ENCODE measurements around the gene PRR9.

PRR9 gene

GRCh38 chr1:153253076-153253475, 35.7 kb downstream of the PRR9 start (continued):
- no peak for TF ChIP-seq ZNF600 (tag by site-specific recombination; IDR thresholded peaks at IDR 0.05)
- TF ChIP-seq ZNF513 (tag by site-specific recombination; IDR thresholded peaks at IDR 0.05): no peak

DNA sequence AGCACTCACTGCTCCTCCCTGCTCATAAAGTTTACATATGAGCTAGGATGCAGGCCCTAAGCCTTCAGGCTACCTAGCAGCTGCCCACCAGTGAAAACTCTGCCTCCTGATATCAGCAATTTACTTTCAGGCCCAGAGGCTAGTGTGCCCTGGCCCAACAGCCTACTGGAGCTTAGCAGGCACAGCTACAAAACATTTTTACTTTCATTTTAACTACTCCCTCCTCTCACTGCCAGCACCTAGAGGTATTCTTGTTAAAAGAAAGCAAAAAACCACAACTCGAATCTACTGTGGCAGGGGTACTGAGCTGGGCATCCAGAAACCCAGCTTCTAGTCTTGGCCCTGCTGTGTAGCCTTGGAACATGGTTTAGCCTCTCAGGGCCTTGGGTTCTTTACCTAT, 36.3 kb downstream of the PRR9 start:
- no peak for TF ChIP-seq ZNF677 (tag by site-specific recombination; IDR thresholded peaks at IDR 0.05)
- TF ChIP-seq ZNF473 (tag by site-specific recombination; IDR thresholded peaks at IDR 0.05): no peak
- TF ChIP-seq ZNF341 (tag by site-specific recombination; IDR thresholded peaks at IDR 0.05; ENCODE audit: low read depth): no peak
- TF ChIP-seq ZBTB26 (tag by site-specific recombination; optimal IDR thresholded peaks at IDR 0.05): no peak
- TF ChIP-seq, protein P1, sequence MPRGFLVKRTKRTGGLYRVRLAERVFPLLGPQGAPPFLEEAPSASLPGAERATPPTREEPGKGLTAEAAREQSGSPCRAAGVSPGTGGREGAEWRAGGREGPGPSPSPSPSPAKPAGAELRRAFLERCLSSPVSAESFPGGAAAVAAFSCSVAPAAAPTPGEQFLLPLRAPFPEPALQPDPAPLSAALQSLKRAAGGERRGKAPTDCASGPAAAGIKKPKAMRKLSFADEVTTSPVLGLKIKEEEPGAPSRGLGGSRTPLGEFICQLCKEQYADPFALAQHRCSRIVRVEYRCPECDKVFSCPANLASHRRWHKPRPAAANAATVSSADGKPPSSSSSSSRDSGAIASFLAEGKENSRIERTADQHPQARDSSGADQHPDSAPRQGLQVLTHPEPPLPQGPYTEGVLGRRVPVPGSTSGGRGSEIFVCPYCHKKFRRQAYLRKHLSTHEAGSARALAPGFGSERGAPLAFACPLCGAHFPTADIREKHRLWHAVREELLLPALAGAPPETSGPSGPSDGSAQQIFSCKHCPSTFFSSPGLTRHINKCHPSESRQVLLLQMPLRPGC (tag by site-specific recombination; IDR thresholded peaks at IDR 0.05): no peak
- TF ChIP-seq, protein P2, sequence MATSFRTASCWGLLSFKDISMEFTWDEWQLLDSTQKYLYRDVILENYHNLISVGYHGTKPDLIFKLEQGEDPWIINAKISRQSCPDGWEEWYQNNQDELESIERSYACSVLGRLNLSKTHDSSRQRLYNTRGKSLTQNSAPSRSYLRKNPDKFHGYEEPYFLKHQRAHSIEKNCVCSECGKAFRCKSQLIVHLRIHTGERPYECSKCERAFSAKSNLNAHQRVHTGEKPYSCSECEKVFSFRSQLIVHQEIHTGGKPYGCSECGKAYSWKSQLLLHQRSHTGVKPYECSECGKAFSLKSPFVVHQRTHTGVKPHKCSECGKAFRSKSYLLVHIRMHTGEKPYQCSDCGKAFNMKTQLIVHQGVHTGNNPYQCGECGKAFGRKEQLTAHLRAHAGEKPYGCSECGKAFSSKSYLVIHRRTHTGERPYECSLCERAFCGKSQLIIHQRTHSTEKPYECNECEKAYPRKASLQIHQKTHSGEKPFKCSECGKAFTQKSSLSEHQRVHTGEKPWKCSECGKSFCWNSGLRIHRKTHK (tag by site-specific recombination; IDR thresholded peaks at IDR 0.05): no peak
- no peak for TF ChIP-seq ZNF501 (tag by site-specific recombination; IDR thresholded peaks at IDR 0.05)
- no peak for TF ChIP-seq PRDM1 (tag by site-specific recombination; IDR thresholded peaks at IDR 0.05)
- TF ChIP-seq, protein P3, sequence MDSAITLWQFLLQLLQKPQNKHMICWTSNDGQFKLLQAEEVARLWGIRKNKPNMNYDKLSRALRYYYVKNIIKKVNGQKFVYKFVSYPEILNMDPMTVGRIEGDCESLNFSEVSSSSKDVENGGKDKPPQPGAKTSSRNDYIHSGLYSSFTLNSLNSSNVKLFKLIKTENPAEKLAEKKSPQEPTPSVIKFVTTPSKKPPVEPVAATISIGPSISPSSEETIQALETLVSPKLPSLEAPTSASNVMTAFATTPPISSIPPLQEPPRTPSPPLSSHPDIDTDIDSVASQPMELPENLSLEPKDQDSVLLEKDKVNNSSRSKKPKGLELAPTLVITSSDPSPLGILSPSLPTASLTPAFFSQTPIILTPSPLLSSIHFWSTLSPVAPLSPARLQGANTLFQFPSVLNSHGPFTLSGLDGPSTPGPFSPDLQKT (IDR thresholded peaks at IDR 0.05; ENCODE audit: borderline replicate concordance, low read depth, low read length): no peak
- TF ChIP-seq ZNF664 (tag by site-specific recombination; IDR thresholded peaks at IDR 0.05): no peak
- TF ChIP-seq RBAK (tag by site-specific recombination; IDR thresholded peaks at IDR 0.05): no peak
- TF ChIP-seq ZBTB6 (tag by site-specific recombination; IDR thresholded peaks at IDR 0.05): no peak
- no peak for TF ChIP-seq OVOL3 (tag by site-specific recombination; IDR thresholded peaks at IDR 0.05)
- Histone ChIP-seq H3K9me3 (ENCODE audit: control insufficient read depth, insufficient read depth, low read depth, low read length) (no peaks in the 10 kb centered on the region), H3K36me3 (ENCODE audit: control insufficient read depth in 2 of 2, insufficient read depth in 1 of 2, low read length in 2 of 2) (no peaks in the 10 kb centered on the region), H3K4me3 (ENCODE audit: low read depth, low read length) (no peak overlapping the region), H3K27ac (ENCODE audit: extremely low read depth, low read depth, low read length) (no peak overlapping the region), H3K4me1 (ENCODE audit: control insufficient read depth, insufficient read depth, low read length) (no peaks in the 10 kb centered on the region)
- POLR2A ChIA-PET: no interaction called here
- CTCF ChIA-PET: interaction anchor here (0.6 to 1.6 kb wide), 4 partner anchors 25 to 245 kb away, joined by 3 to 8 read pairs (median 4); no protein-coding TSS in a partner anchor

DNA sequence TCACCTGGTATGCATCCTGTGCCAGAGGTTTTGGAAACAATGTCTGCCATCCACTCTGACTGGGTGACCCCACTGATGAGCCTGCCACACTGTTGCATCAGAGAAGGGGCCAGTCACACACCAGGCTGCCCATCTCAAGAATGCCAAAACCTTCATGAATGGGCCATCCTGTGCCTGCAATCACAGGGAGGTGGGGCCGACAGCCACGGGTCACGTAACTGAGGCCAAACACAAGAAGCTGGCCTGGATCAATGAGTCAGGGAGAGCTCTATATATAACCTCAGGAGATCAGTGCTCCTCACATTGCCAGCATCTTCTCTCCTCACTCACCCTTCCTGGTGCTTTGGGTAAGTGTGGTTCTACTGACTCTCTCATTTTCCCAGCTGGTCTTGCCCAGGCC, 42.0 kb downstream of the PRR9 start, which contains the start of gene LORICRIN:
Gene LORICRIN, plus strand, starts transcription at position 301 of the 400 bp plus-strand sequence. CDS start 1,263 bp downstream, outside the sequence.
- H3K4me1 ChIP-seq (ENCODE audit: control insufficient read depth, insufficient read depth, low read length): no peaks in the 10 kb centered on the region
- ChIA-PET CTCF (no interaction called here), POLR2A (no interaction called here)
- H3K9me3 ChIP-seq (ENCODE audit: control insufficient read depth, insufficient read depth, low read depth, low read length): no peaks in the 10 kb centered on the region
- H3K36me3 ChIP-seq (ENCODE audit: control insufficient read depth in 2 of 2, insufficient read depth in 1 of 2, low read length in 2 of 2): no peaks in the 10 kb centered on the region
- H3K4me3 ChIP-seq (ENCODE audit: low read depth, low read length): no peak within 1 kb of the TSS
- no peak within 1 kb of the TSS for H3K27ac ChIP-seq (ENCODE audit: extremely low read depth, low read depth, low read length)
- TF ChIP-seq ZBTB7A (tag by site-specific recombination; IDR thresholded peaks at IDR 0.05; ENCODE audit: low read depth) (no peak), CTCF (tag by site-specific recombination; IDR thresholded peaks at IDR 0.05) (no peak), ZNF16 (tag by site-specific recombination; IDR thresholded peaks at IDR 0.05; ENCODE audit: low read depth) (no peak), ZNF169 (tag by site-specific recombination; IDR thresholded peaks at IDR 0.05) (no peak), ZFP69B (tag by site-specific recombination; IDR thresholded peaks at IDR 0.05) (no peak)
- TF ChIP-seq, protein P4, sequence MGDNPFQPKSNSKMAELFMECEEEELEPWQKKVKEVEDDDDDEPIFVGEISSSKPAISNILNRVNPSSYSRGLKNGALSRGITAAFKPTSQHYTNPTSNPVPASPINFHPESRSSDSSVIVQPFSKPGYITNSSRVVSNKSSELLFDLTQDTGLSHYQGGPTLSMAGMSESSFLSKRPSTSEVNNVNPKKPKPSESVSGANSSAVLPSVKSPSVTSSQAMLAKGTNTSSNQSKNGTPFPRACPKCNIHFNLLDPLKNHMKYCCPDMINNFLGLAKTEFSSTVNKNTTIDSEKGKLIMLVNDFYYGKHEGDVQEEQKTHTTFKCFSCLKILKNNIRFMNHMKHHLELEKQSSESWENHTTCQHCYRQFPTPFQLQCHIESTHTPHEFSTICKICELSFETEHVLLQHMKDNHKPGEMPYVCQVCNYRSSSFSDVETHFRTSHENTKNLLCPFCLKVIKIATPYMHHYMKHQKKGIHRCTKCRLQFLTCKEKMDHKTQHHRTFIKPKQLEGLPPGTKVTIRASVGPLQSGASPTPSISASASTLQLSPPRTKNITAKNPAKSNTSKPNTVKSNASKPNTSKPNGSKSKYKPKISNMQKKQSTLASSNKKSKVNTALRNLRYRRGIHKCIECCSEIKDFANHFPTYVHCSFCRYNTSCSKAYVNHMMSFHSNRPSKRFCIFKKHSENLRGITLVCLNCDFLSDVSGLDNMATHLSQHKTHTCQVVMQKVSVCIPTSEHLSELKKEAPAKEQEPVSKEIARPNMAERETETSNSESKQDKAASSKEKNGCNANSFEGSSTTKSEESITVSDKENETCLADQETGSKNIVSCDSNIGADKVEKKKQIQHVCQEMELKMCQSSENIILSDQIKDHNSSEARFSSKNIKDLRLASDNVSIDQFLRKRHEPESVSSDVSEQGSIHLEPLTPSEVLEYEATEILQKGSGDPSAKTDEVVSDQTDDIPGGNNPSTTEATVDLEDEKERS (tag by site-specific recombination; IDR thresholded peaks at IDR 0.05): no peak

Data from HEK293 (cell line).